Measurements from ENCODE around the gene DDR2. TPM values are rescaled to one million over a fixed set of nuclear protein-coding genes. Genes with fewer than 3 reads are reported as not detected.

DDR2 gene
- total and polyA plus RNA-seq, 12 donors = 5.1 to 32.0 (median 20.8) TPM

DNA sequence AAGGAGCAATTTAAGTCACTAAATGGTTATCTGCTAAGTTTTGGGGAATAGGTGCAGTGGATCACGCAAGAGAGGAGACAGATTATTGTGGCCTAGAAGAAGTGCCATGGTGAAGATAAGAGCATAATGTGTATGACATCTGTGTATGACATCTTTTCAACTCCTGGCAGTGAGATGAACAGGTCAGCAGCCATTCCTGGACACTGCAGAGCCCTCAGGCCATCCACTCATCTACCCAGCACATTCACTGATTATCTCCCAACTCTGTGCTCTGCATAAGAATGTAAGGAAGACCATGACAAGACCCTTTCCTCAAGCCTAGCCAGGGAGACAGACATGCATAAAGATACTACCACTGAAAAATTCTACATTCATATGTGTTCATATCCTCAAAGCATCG lies 73.7 kb downstream of the DDR2 start:
- H3K27ac ChIP-seq = no peak overlapping the region
- no peaks in the 10 kb centered on the region for H3K27me3 ChIP-seq
- intact Hi-C loops (cut with DNase I) = no loop called here
- peaks cover 15 to 70% (median 27%) of the 10 kb centered on the region in 9 donors for H3K4me1 ChIP-seq
- peaks cover 0 to 5% (median 0%) of the 10 kb centered on the region in 9 donors for H3K36me3 ChIP-seq
- 63 to 71% methylated on average over 2 of the region's 2 CpGs for WGBS, 2 donors
- DNase-seq (no peak), ATAC-seq (no peak)
- H3K4me3 ChIP-seq = no peak overlapping the region
- TF ChIP-seq, protein P1, sequence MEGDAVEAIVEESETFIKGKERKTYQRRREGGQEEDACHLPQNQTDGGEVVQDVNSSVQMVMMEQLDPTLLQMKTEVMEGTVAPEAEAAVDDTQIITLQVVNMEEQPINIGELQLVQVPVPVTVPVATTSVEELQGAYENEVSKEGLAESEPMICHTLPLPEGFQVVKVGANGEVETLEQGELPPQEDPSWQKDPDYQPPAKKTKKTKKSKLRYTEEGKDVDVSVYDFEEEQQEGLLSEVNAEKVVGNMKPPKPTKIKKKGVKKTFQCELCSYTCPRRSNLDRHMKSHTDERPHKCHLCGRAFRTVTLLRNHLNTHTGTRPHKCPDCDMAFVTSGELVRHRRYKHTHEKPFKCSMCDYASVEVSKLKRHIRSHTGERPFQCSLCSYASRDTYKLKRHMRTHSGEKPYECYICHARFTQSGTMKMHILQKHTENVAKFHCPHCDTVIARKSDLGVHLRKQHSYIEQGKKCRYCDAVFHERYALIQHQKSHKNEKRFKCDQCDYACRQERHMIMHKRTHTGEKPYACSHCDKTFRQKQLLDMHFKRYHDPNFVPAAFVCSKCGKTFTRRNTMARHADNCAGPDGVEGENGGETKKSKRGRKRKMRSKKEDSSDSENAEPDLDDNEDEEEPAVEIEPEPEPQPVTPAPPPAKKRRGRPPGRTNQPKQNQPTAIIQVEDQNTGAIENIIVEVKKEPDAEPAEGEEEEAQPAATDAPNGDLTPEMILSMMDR (IDR thresholded peaks at IDR 0.05) = no peak
- no peaks in the 10 kb centered on the region for H3K9me3 ChIP-seq

DNA sequence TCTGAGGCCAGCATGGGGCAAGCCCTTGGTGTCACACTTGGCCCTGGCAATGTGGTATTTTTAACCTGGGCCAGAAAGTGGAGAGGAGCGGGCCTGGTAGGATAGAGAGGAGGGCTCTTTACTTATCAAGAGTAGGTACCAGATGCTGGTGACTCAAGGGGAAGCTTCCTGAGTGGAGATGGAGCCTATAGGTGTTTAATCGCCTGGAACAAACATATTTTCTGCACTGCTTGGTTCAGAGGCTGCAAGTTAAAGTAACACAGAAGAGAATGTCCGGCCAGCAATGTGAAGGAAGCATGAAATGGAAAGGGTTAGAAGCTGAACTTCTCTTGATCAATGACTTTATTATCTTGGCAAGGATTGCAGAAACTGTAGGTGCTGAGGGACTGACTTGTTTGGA lies 74.3 kb downstream of the DDR2 start:
- DNase-seq = no peak
- TF ChIP-seq, protein P1 (IDR thresholded peaks at IDR 0.05) = no peak
- Histone ChIP-seq H3K4me1 (peaks cover 15 to 68% (median 27%) of the 10 kb centered on the region in 9 donors), H3K4me3 (no peak overlapping the region), H3K9me3 (no peaks in the 10 kb centered on the region), H3K27ac (no peak overlapping the region), H3K27me3 (no peaks in the 10 kb centered on the region), H3K36me3 (peaks cover 0 to 5% (median 0%) of the 10 kb centered on the region in 9 donors)
- ATAC-seq = peak in 1 of 8 donors; percentile 39
- 74 to 81% methylated on average over 3 of the region's 3 CpGs for WGBS, 2 donors
- intact Hi-C loops (cut with DNase I) = no loop called here

- H3K4me3 ChIP-seq = no peak overlapping the region
- intact Hi-C loops (cut with DNase I) = no loop called here
- WGBS, 2 donors = 81 to 82% methylated on average over 3 of the region's 3 CpGs
- DNase-seq = no peak
- TF ChIP-seq, protein P1 (IDR thresholded peaks at IDR 0.05) = no peak
- H3K27ac ChIP-seq = no peak overlapping the region
- no peak for ATAC-seq
- H3K4me1 ChIP-seq = peaks cover 15 to 71% (median 27%) of the 10 kb centered on the region in 9 donors
- peaks cover 0 to 5% (median 0%) of the 10 kb centered on the region in 9 donors for H3K36me3 ChIP-seq
- no peaks in the 10 kb centered on the region for H3K27me3 ChIP-seq
- H3K9me3 ChIP-seq = no peaks in the 10 kb centered on the region
Measured at GRCh38 chr1:162708286-162708685, 76.0 kb downstream of the DDR2 start.

DNA sequence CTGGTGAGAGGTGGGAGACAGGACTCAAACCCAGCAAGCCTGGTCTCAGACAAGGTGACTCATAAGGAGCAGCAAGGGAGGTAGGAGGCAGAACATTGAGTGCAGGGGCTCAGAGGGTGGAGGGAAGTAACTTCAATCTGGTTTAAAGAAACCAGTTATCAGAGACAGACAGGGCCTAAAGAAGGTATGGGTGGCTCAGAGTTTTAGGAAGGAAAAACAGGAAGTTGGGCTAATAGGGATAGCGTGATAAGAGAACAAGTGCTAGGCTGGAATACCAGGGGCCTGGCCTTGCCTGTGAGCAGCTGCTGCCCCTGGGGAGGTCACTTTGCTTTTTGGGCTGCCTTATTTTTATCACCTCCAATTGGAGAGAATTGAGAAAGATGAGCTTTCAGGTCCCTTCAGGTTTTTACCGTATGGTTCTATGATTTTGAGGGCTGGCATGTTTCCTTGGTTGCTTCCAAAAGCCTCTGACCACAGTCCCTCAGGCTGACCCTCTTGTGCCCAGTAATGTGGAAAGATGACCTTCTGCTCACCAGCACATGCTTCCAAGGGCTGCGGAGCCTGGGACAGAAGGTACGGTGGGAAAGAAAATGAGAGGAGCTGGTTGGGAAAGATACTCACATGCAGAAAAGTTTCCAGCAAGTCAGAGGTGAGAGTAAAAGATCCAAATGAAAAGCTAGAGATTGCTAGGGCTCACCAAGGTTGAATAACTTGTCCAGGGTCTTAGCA lies 77.0 kb downstream of the DDR2 start:
- Histone ChIP-seq H3K27me3 (no peaks in the 10 kb centered on the region), H3K36me3 (peaks cover 0 to 5% (median 0%) of the 10 kb centered on the region in 9 donors), H3K27ac (peak overlapping the region in 3 of 10 donors; percentile 17 to 39 (median 31)), H3K9me3 (no peaks in the 10 kb centered on the region), H3K4me3 (no peak overlapping the region), H3K4me1 (peaks cover 12 to 61% (median 27%) of the 10 kb centered on the region in 9 donors)
- WGBS, 2 donors = 61 to 65% methylated on average over 4 of the region's 4 CpGs
- TF ChIP-seq, protein P1 (IDR thresholded peaks at IDR 0.05) = no peak
- ATAC-seq (no peak), DNase-seq (no peak)
- intact Hi-C loops (cut with DNase I) = no loop called here
